ENCODE results near the gene NPM1. TPM values are rescaled to one million over a fixed set of nuclear protein-coding genes. Genes with fewer than 3 reads are reported as not detected.

NPM1 gene
- total RNA-seq, 1 donor from 2014 or later, result 389 TPM

DNA sequence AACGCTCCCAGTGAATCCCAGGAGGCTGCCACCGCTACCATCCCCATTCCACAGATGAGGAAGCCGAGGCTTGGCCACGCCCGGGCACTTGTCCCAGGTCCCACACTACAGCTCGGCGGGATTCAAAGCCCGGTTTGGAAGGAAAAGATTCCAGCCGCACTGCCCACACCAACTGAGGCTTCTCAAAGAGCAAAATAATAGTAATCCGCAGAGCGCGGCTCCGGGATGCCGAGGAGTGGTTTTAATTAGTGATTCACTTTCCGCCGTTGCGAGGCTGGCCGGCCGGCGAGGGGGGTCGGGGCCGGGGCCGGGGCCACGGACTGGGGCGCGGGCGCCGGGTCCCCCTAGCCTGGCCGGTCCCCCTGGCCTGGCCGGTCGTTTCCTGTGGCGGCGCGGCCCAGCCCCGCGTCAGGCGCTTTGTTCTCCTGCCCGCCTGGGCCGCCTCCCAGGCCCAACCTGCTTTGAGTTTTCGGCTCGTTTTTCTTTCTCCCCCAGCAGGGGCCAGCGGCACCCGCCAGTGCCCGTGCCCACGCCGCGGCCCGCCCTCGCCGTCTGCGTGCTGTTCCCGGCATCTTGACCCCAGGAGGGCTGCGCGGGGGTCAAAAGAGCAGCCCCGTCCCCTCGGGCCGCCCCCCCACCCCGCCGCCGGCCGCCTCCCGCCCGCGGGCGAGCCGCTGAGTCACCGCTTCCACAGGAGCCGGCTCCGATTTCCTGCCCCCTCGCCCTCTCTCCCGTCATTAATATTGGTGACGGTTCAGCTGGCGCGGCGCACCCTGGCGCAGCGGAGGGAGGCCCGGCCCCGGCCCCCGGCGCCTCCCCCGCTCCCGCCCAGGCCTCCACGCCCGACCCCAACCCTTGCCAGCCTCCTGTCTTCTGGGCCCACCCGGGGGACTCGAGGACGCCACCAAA lies 63.0 kb downstream of the NPM1 start:
- Histone ChIP-seq H3K27ac (replicated peaks) (peak overlapping the region; percentile 88), H3K4me3 (peak overlapping the region; percentile 63), H3K4me1 (peaks cover 34% of the 10 kb centered on the region), H3K27me3 (ENCODE audit: low read depth) (no peaks in the 10 kb centered on the region), H3K9me3 (replicated peaks) (no peaks in the 10 kb centered on the region), H3K36me3 (no peaks in the 10 kb centered on the region)
- TF ChIP-seq, protein P1, sequence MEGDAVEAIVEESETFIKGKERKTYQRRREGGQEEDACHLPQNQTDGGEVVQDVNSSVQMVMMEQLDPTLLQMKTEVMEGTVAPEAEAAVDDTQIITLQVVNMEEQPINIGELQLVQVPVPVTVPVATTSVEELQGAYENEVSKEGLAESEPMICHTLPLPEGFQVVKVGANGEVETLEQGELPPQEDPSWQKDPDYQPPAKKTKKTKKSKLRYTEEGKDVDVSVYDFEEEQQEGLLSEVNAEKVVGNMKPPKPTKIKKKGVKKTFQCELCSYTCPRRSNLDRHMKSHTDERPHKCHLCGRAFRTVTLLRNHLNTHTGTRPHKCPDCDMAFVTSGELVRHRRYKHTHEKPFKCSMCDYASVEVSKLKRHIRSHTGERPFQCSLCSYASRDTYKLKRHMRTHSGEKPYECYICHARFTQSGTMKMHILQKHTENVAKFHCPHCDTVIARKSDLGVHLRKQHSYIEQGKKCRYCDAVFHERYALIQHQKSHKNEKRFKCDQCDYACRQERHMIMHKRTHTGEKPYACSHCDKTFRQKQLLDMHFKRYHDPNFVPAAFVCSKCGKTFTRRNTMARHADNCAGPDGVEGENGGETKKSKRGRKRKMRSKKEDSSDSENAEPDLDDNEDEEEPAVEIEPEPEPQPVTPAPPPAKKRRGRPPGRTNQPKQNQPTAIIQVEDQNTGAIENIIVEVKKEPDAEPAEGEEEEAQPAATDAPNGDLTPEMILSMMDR (IDR thresholded peaks at IDR 0.05; ENCODE audit: borderline replicate concordance), result no peak
- DNase-seq, result peak; percentile 45
- intact Hi-C loops (cut with micrococcal nuclease), result no loop called here

DNA sequence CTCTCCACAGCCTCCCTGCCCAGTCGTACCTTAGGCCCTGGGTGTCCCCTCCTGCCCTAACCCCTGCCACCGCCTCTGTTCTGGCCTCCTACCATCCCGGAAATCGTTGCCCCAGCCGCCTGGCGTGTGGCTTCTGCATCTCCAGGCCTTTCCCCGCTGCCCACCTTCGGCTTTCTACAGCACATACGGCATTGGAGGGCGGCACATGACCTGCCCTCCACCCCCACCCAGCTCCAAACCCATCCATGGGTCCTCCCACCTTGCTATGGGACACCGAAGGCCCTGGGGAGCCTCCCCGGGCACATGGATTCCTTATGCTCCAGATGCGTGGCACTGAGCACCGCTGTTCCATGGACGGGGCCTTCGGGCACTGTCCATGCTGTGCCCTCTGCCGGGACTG lies 63.8 kb downstream of the NPM1 start:
- Histone ChIP-seq H3K4me1 (peaks cover 26% of the 10 kb centered on the region), H3K27me3 (ENCODE audit: low read depth) (no peaks in the 10 kb centered on the region), H3K27ac (replicated peaks) (peak overlapping the region; percentile 88), H3K9me3 (replicated peaks) (no peaks in the 10 kb centered on the region), H3K36me3 (peaks cover under 1% of the 10 kb centered on the region), H3K4me3 (peak overlapping the region; percentile 63)
- DNase-seq, result no peak
- TF ChIP-seq, protein P1 (IDR thresholded peaks at IDR 0.05; ENCODE audit: borderline replicate concordance), result no peak
- intact Hi-C loops (cut with micrococcal nuclease), result no loop called here

DNA sequence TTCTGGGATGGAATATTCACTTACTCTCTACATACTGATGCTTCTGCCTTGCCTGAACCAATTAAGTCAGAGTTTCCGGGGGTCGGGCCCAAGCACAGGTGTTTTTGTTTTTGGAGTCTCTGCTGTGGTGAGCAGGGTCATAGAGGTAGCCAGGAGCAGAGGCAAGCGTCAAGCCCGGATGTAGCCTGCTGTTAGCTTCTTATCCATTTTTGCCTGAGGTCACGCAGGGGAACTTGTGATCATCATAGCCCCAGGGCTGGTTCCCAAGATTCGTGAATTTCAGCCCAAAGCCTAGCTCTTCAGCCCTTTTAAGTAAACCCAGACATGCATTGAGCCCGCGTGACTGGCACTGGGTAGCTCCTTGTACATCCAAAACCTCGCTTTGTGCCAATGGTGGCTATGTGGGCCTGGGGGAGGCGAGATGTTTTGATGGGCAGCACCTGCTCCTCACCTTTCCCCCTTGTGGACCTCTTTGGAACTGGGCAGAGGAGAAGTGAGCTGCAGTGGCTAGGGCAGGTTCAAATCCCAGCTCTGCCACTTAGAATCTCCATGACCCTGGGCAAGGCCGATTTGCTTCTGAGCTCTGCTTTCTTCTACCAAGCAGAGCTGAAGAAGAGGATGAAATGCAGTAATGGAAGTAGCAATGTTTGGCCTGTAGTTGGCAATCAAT lies 65.5 kb downstream of the NPM1 start:
- no peak for DNase-seq
- no peaks in the 10 kb centered on the region for H3K27me3 ChIP-seq (ENCODE audit: low read depth)
- H3K9me3 ChIP-seq (replicated peaks), result no peaks in the 10 kb centered on the region
- intact Hi-C loops (cut with micrococcal nuclease), result no loop called here
- no peak overlapping the region for H3K4me3 ChIP-seq
- H3K4me1 ChIP-seq, result peaks cover 23% of the 10 kb centered on the region
- H3K27ac ChIP-seq (replicated peaks), result no peak overlapping the region
- peaks cover 9% of the 10 kb centered on the region for H3K36me3 ChIP-seq
- TF ChIP-seq, protein P1 (IDR thresholded peaks at IDR 0.05; ENCODE audit: borderline replicate concordance), result no peak

DNA sequence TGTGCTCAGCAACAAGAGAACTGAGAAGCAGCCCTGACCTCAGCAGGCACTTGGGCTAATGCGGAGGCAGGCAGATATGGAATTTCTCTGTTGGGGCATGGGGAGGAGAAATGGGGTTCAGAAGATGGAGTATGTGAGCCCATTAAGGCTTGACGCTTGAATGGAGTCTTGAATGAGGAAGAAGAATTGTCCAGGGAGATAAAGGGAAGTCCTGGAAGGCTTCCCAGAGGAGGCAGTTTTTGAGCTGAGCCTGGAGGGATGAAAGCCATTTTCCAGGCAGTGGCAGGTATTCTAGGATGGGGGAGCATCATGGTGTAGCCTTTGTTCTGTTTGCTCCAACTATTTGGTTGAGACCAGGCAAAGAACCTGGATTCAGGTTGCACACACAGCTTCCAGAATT lies 66.3 kb downstream of the NPM1 start:
- Histone ChIP-seq H3K27ac (replicated peaks) (peak overlapping the region; percentile 25), H3K9me3 (replicated peaks) (no peaks in the 10 kb centered on the region), H3K4me3 (no peak overlapping the region), H3K4me1 (peaks cover 22% of the 10 kb centered on the region), H3K36me3 (peaks cover 9% of the 10 kb centered on the region), H3K27me3 (ENCODE audit: low read depth) (no peaks in the 10 kb centered on the region)
- intact Hi-C loops (cut with micrococcal nuclease), result no loop called here
- TF ChIP-seq, protein P1 (IDR thresholded peaks at IDR 0.05; ENCODE audit: borderline replicate concordance), result no peak
- DNase-seq, result no peak

DNA sequence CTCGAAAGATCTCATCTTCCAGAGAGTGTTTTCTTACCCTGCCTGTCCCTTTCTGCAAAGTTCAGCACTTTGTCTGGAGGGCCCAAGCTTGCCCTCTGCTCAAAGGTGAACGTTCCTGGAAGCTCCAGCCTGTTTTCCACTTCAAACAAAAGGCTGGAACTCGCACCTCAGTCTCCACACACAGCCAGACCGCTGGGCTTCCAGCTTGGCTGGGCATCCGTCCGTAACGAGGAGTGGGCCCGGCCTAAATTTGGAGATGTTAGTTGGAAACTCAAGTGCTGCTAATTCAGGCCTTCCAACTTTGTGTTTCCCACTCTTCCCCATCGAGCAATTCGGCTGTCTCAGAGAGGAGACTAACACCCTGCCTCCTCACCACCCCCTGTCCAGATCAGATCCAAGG lies 66.9 kb downstream of the NPM1 start:
- no peak for DNase-seq
- intact Hi-C loops (cut with micrococcal nuclease), result no loop called here
- Histone ChIP-seq H3K9me3 (replicated peaks) (no peaks in the 10 kb centered on the region), H3K4me3 (no peak overlapping the region), H3K36me3 (peaks cover 9% of the 10 kb centered on the region), H3K27me3 (ENCODE audit: low read depth) (no peaks in the 10 kb centered on the region), H3K27ac (replicated peaks) (peak overlapping the region; percentile 25), H3K4me1 (peaks cover 22% of the 10 kb centered on the region)
- TF ChIP-seq, protein P1 (IDR thresholded peaks at IDR 0.05; ENCODE audit: borderline replicate concordance), result no peak
